ENCODE results near the gene SEC61B. TPM values are rescaled to one million over a fixed set of nuclear protein-coding genes. Genes with fewer than 3 reads are reported as not detected.

Gene SEC61B
- total RNA-seq, 2 donors from 2014 or later, result 153 to 187 TPM

- Histone ChIP-seq H3K9ac (ENCODE audit: extremely low read depth, low read length, poor library complexity, severe bottlenecking) (no peak overlapping the region), H3K27ac (ENCODE audit: low read depth, low read length) (no peak overlapping the region), H3K27me3 (ENCODE audit: control insufficient read depth, insufficient read depth, low read length, poor library complexity, severe bottlenecking) (no peaks in the 10 kb centered on the region), H3K9me3 (ENCODE audit: control insufficient read depth, low read length) (no peaks in the 10 kb centered on the region), H3K4me1 (ENCODE audit: control insufficient read depth, insufficient read depth, low read length) (no peaks in the 10 kb centered on the region), H3K4me3 (ENCODE audit: low read length) (no peak overlapping the region), H3K36me3 (ENCODE audit: control insufficient read depth, insufficient read depth, low read length) (no peaks in the 10 kb centered on the region)
- WGBS, 2 experiments (ENCODE audit: insufficient coverage in 1 of 2, insufficient read length in 1 of 2), result 67 to 88% methylated on average over 2 to 3 of the region's 3 CpGs
- DNase-seq, result no peak
- H3K4me1 Mint-ChIP-seq, result peaks cover 6% of the 10 kb centered on the region
- no peaks in the 10 kb centered on the region for H3K36me3 Mint-ChIP-seq (ENCODE audit: low read depth)
- no peak overlapping the region for H3K4me3 Mint-ChIP-seq
- no peaks in the 10 kb centered on the region for H3K9me3 Mint-ChIP-seq
- TF ChIP-seq CTCF (conservative IDR thresholded peaks at IDR 0.05), result no peak
- H3K27ac Mint-ChIP-seq, result no peak overlapping the region
- no peaks in the 10 kb centered on the region for H3K27me3 Mint-ChIP-seq (ENCODE audit: insufficient read depth)
Observed at GRCh38 chr9:99269416-99269815, 47.3 kb downstream of the SEC61B start.

GRCh38 chr9:99270491-99270890 lies 48.4 kb downstream of the SEC61B start:
- Histone ChIP-seq H3K27ac (ENCODE audit: low read depth, low read length) (no peak overlapping the region), H3K9me3 (ENCODE audit: control insufficient read depth, low read length) (no peaks in the 10 kb centered on the region), H3K4me1 (ENCODE audit: control insufficient read depth, insufficient read depth, low read length) (no peaks in the 10 kb centered on the region), H3K27me3 (ENCODE audit: control insufficient read depth, insufficient read depth, low read length, poor library complexity, severe bottlenecking) (no peaks in the 10 kb centered on the region), H3K9ac (ENCODE audit: extremely low read depth, low read length, poor library complexity, severe bottlenecking) (no peak overlapping the region), H3K36me3 (ENCODE audit: control insufficient read depth, insufficient read depth, low read length) (no peaks in the 10 kb centered on the region), H3K4me3 (ENCODE audit: low read length) (no peak overlapping the region)
- no peak for TF ChIP-seq CTCF (conservative IDR thresholded peaks at IDR 0.05)
- H3K27me3 Mint-ChIP-seq (ENCODE audit: insufficient read depth), result no peaks in the 10 kb centered on the region
- DNase-seq, result no peak
- no peak overlapping the region for H3K4me3 Mint-ChIP-seq
- no peaks in the 10 kb centered on the region for H3K9me3 Mint-ChIP-seq
- whole genome bisulfite sequencing, 2 experiments (ENCODE audit: insufficient coverage in 1 of 2, insufficient read length in 1 of 2), result 50 to 66% methylated on average over 2 to 3 of the region's 3 CpGs
- no peaks in the 10 kb centered on the region for H3K36me3 Mint-ChIP-seq (ENCODE audit: low read depth)
- peaks cover 6% of the 10 kb centered on the region for H3K4me1 Mint-ChIP-seq
- no peak overlapping the region for H3K27ac Mint-ChIP-seq

GRCh38 chr9:99272836-99273235 lies 50.8 kb downstream of the SEC61B start:
- Mint-ChIP-seq H3K27ac (no peak overlapping the region), H3K27me3 (ENCODE audit: insufficient read depth) (no peaks in the 10 kb centered on the region)

More at GRCh38 chr9:99272836-99273235, 50.8 kb downstream of the SEC61B start:
- H3K27me3 ChIP-seq (ENCODE audit: control insufficient read depth, insufficient read depth, low read length, poor library complexity, severe bottlenecking), result no peaks in the 10 kb centered on the region
- no peak for DNase-seq
- Mint-ChIP-seq H3K4me3 (no peak overlapping the region), H3K36me3 (ENCODE audit: low read depth) (no peaks in the 10 kb centered on the region), H3K9me3 (no peaks in the 10 kb centered on the region), H3K4me1 (peaks cover 4% of the 10 kb centered on the region)
- no peak overlapping the region for H3K9ac ChIP-seq (ENCODE audit: extremely low read depth, low read length, poor library complexity, severe bottlenecking)
- H3K36me3 ChIP-seq (ENCODE audit: control insufficient read depth, insufficient read depth, low read length), result no peaks in the 10 kb centered on the region
- H3K4me3 ChIP-seq (ENCODE audit: low read length), result no peak overlapping the region
- H3K4me1 ChIP-seq (ENCODE audit: control insufficient read depth, insufficient read depth, low read length), result no peaks in the 10 kb centered on the region
- H3K9me3 ChIP-seq (ENCODE audit: control insufficient read depth, low read length), result no peaks in the 10 kb centered on the region
- H3K27ac ChIP-seq (ENCODE audit: low read depth, low read length), result no peak overlapping the region
- TF ChIP-seq CTCF (conservative IDR thresholded peaks at IDR 0.05), result no peak

Data from endodermal cell (in vitro differentiated cells).